Measurements from ENCODE around the gene MMEL1.
"Not testable (repeated sequence)": the region's sequence is repeated elsewhere in the genome, so short reads cannot be mapped to it uniquely, and the experiment has no call there.

The MMEL1 gene, protein sequence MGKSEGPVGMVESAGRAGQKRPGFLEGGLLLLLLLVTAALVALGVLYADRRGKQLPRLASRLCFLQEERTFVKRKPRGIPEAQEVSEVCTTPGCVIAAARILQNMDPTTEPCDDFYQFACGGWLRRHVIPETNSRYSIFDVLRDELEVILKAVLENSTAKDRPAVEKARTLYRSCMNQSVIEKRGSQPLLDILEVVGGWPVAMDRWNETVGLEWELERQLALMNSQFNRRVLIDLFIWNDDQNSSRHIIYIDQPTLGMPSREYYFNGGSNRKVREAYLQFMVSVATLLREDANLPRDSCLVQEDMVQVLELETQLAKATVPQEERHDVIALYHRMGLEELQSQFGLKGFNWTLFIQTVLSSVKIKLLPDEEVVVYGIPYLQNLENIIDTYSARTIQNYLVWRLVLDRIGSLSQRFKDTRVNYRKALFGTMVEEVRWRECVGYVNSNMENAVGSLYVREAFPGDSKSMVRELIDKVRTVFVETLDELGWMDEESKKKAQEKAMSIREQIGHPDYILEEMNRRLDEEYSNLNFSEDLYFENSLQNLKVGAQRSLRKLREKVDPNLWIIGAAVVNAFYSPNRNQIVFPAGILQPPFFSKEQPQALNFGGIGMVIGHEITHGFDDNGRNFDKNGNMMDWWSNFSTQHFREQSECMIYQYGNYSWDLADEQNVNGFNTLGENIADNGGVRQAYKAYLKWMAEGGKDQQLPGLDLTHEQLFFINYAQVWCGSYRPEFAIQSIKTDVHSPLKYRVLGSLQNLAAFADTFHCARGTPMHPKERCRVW

DNA sequence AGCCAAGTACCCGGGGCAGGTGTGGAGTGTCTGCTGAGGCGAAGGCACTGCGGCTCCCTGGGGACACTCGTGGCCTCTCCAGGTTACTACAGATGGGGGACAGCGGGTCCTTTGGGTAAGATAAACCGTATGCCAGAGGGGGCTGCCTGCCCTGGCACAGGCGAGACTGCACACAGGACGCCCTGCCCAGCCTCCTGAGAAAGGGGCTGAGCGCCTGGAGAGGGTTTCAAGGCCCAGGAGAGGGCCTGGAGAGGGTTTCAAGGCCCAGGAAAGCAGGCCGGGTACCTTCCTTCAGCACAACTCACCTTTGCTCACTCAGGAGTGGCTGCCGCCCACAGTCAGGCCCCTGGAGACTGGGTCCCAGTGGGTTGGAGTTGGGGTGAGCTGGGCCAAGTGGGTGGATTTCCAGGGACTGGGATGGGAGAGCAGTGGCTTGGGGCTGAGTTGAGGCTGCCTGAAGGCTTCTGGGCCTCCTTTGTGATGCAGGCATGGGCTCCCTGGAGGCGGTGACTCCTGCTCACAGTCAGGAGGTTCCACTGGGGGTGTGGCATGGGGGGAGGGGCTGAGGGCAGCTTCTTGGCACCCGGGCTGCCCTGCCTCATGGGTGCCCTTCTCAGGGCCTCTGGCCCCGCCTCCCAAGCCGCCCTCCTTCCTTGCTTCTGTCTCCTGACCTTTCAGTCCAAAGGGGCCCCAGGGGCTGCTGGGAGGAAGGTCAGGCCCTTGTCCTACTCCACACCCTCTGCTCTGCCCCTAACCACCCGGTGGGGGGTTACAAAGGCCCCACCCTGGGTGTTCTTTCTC is at the start of gene MMEL1:
TSS of gene MMEL1 (minus strand) at position 456 of the 801 bp plus-strand sequence. CDS start 3,532 bp downstream, outside the sequence.
- no peak for DNase-seq (ENCODE audit: low read depth in 2 of 2)
- TF ChIP-seq, protein P1, sequence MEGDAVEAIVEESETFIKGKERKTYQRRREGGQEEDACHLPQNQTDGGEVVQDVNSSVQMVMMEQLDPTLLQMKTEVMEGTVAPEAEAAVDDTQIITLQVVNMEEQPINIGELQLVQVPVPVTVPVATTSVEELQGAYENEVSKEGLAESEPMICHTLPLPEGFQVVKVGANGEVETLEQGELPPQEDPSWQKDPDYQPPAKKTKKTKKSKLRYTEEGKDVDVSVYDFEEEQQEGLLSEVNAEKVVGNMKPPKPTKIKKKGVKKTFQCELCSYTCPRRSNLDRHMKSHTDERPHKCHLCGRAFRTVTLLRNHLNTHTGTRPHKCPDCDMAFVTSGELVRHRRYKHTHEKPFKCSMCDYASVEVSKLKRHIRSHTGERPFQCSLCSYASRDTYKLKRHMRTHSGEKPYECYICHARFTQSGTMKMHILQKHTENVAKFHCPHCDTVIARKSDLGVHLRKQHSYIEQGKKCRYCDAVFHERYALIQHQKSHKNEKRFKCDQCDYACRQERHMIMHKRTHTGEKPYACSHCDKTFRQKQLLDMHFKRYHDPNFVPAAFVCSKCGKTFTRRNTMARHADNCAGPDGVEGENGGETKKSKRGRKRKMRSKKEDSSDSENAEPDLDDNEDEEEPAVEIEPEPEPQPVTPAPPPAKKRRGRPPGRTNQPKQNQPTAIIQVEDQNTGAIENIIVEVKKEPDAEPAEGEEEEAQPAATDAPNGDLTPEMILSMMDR (IDR thresholded peaks at IDR 0.05; ENCODE audit: low read depth, low read length), result no peak
- H3K4me3 ChIP-seq (replicated peaks in 1 of 2; ENCODE audit: low read depth in 2 of 2, low read length in 2 of 2), result no peak within 1 kb of the TSS

DNA sequence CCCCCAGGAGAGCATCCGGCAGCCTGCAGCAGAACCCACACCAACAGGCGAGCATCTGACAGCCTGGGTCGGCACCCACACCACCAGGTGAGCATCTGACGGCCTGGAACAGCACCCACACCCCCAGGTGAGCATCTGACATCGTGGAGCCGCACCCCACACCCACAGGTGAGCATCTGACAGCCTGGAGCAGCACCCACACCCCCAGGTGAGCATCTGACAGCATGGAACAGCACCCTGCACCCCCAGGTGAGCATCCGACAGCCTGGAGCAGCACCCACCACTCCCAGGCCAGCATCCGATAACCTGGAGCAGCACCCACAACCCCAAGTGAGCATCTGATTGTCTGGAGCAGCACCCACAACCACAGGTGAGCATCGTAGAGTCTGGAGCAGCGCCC is 43.9 kb upstream of the MMEL1 start:
- not testable (repeated sequence) for DNase-seq (ENCODE audit: low read depth in 2 of 2); H3K4me3 ChIP-seq (replicated peaks in 1 of 2; ENCODE audit: low read depth in 2 of 2, low read length in 2 of 2)

DNA sequence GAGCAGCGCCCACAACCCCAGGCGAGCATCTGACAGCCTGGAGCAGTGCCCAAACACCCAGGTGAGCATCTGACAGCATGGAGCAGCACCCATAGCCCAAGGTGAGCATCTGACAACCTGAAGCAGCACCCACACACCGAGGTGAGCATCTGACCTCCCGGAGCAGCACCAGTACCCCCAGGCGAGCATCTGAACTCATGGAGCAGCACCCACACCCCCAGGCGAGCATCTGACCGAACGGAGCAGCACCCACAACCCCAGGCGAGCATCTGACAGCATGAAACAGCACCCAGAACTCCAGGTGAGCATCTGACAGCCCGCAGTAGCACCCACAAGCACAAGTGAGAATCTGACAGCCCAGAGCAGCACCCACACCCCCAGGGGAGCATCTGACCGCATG is 38.8 kb upstream of the MMEL1 start:
- not testable (repeated sequence) for H3K4me3 ChIP-seq (replicated peaks in 1 of 2; ENCODE audit: low read depth in 2 of 2, low read length in 2 of 2); DNase-seq (ENCODE audit: low read depth in 2 of 2)

DNA sequence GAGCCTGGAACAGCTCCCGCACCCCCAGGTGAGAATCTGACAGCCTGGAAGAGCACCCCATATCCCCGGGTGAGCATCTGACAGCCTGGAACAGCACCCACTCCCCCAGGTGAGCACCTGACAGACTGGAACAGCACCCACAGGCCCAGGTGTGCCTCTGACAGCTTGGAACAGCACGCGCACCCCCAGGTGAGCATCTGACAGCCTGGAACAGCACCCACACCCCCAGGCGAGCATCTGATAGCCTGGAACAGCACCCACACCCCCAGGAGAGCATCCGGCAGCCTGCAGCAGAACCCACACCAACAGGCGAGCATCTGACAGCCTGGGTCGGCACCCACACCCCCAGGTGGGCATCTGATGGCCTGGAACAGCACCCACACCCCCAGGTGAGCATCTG is 27.0 kb upstream of the MMEL1 start:
- not testable (repeated sequence) for H3K4me3 ChIP-seq (replicated peaks in 1 of 2; ENCODE audit: low read depth in 2 of 2, low read length in 2 of 2); DNase-seq (ENCODE audit: low read depth in 2 of 2)

DNA sequence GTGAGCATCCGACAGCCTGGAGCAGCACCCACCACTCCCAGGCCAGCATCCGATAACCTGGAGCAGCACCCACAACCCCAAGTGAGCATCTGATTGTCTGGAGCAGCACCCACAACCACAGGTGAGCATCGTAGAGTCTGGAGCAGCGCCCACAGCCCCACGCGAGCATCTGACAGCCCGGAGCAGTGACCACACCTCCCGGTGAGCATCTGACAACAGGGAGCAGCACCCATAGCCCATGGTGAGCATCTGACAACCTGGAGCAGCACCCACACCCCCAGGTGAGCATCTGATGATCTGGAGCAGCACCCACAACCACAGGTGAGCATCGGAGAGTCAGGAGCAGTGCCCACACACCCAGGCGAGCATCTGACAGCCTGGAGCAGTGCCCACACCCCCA is 25.1 kb upstream of the MMEL1 start:
- not testable (repeated sequence) for DNase-seq (ENCODE audit: low read depth in 2 of 2); H3K4me3 ChIP-seq (replicated peaks in 1 of 2; ENCODE audit: low read depth in 2 of 2, low read length in 2 of 2)

DNA sequence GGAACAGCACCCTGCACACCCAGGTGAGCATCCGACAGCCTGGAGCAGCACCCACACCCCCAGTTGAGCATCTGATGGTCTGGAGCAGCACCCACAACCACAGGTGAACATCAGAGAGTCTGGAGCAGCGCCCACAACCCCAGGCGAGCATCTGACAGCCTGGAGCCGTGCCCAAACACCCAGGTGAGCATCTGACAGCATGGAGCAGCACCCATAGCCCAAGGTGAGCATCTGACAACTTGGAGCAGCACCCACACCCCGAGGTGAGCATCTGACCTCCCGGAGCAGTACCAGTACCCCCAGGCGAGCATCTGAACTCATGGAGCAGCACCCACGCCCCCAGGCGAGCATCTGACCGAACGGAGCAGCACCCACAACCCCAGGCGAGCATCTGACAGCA is 24.3 kb upstream of the MMEL1 start:
- DNase-seq (ENCODE audit: low read depth in 2 of 2), result not testable (repeated sequence)

DNA sequence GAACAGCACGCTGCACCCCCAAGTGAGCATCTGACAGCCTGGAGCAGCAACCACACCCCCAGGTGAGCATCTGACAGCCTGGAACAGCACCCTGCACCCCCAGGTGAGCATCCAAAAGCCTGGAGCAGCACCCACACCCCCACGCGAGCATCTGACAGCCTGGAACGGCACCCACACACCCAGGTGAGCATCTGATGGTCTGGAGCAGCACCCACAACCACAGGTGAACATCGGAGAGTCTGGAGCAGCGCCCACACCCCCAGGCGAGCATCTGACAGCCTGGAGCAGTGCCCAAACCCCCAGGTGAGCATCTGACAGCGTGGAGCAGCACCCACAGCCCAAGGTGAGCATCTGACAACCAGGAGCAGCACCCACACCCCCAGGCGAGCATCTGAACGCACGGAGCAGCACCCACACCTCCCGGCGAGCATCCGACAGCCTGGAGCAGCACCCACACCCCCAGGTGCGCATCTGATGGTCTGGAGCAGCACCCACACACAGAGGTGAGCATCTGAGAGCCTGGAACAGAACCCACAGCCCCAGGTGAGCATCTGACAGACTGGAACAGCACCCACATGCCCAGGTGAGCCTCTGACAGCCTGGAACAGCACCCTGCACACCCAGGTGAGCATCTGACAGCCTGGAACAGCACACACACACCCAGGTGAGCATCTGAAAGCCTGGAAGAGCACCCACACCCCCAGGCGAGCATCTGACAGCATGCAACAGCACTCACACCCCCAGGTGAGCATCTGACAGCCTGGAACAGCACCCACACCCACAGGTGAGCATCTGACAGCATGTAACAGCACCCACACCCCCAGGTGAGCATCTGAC is 23.0 kb upstream of the MMEL1 start:
- not testable (repeated sequence) for DNase-seq (ENCODE audit: low read depth in 2 of 2); H3K4me3 ChIP-seq (replicated peaks in 1 of 2; ENCODE audit: low read depth in 2 of 2, low read length in 2 of 2)

More for the DNA sequence above, 24.3 kb upstream of the MMEL1 start:
- H3K4me3 ChIP-seq (replicated peaks in 1 of 2; ENCODE audit: low read depth in 2 of 2, low read length in 2 of 2), result not testable (repeated sequence)

DNA sequence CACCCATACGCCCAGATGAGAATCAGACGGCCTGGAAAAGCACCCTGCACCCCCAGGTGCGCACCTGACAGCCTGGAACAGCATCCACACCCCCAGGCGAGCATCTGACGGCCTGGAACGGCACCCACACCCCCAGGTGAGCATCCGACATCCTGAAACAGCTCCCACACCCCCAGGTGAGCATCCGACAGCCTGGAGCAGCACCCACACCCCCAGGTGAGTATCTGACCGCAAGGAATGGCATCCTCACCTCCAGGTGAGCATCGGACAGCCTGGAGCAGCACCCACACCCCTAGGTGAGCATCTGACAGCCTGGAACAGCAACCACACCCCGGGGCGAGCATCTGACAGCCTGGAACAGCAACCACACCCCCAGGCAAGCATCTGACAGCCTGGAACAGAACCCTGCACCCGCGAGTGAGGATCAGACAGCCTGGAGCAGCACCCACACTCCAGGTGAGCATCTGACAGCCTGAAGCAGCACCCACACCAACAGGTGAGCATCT is 21.7 kb upstream of the MMEL1 start:
- not testable (repeated sequence) for DNase-seq (ENCODE audit: low read depth in 2 of 2)

DNA sequence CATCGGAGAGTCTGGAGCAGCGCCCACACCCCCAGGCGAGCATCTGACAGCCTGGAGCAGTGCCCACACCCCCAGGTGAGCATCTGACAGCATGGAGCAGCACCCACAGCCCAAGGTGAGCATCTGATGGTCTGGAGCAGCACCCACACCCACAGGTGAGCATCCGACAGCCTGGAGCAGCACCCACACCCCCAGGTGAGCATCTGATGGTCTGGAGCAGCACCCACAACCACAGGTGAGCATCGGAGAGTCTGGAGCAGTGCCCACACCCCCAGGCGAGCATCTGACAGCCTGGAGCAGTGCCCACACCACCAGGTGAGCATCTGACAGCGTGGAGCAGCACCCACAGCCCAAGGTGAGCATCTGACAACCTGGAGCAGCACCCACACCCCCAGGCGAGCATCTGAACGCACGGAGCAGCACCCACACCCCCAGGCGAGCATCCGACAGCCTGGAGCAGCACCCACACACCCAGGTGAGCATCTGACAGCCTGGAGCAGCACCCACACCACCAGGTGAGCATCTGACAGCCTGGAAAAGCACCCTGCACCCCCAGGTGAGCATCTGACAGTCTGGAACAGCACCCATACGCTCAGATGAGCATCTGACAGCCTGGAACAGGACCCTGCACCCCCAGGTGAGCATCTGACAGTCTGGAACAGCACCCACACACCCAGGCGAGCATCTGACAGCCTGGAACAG is 21.1 kb upstream of the MMEL1 start:
- peak in 1 of 2 donors; percentile 17 for DNase-seq (ENCODE audit: low read depth in 2 of 2)
- not testable (repeated sequence) for H3K4me3 ChIP-seq (replicated peaks in 1 of 2; ENCODE audit: low read depth in 2 of 2, low read length in 2 of 2)

More for the DNA sequence above, 21.7 kb upstream of the MMEL1 start:
- not testable (repeated sequence) for H3K4me3 ChIP-seq (replicated peaks in 1 of 2; ENCODE audit: low read depth in 2 of 2, low read length in 2 of 2)

DNA sequence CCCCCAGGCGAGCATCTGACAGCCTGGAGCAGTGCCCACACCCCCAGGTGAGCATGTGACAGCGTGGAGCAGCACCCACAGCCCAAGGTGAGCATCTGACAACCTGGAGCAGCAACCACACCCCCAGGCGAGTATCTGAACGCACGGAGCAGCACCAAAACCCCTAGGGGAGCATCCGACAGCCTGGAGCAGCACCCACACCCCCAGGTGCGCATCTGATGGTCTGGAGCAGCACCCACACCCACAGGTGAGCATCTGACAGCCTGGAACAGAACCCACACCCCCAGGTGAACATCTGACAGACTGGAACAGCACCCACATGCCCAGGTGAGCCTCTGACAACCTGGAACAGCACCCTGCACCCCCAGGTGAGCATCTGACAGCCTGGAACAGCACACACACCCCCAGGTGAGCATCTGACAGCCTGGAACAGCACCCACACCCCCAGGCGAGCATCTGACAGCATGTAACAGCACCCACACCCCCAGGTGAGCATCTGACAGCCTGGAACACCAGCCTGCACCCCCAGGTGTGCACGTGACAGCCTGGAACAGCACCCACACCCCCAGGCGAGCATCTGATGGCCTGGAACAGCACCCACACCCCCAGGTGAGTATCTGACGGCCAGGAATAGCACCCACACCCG is 20.2 kb upstream of the MMEL1 start:
- not testable (repeated sequence) for DNase-seq (ENCODE audit: low read depth in 2 of 2); H3K4me3 ChIP-seq (replicated peaks in 1 of 2; ENCODE audit: low read depth in 2 of 2, low read length in 2 of 2)

DNA sequence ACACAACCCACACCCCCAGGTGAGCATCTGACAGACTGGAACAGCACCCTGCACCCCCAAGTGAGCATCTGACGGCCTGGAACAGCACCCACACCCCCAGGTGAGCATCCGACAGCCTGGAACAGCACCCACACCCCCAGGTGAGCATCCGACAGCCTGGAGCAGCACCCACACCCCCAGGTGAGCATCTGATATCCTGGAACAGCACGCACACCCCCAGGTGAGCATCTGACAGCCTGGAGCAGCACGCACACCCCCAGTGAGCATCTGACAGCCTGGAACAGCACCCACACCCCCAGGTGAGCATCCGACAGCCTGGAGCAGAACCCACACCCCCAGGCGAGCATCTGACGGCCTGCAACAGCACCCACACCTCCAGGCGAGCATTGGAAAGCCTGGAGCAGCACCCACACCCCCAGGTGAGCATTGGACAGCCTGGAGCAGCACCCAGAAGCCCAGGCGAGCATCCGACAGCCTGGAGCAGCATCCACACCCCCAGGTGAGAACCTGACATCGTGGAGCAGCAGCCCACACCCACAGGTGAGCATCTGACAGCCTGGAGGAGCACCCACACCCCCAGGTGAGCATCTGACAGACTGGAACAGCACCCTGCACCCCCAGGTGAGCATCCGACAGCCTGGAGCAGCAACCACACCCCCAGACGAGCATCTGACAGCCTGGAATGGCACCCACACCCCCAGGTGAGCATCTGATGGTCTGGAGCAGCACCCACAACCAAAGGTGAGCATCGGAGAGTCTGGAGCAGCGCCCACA is 19.5 kb upstream of the MMEL1 start:
- DNase-seq (ENCODE audit: low read depth in 2 of 2); H3K4me3 ChIP-seq (replicated peaks in 1 of 2; ENCODE audit: low read depth in 2 of 2, low read length in 2 of 2): not testable (repeated sequence)
